ENCODE results near the gene DPF3. TPM values are rescaled to one million over a fixed set of nuclear protein-coding genes. Genes with fewer than 3 reads are reported as not detected.

DPF3 gene
- polyA plus RNA-seq, 2 of the 4 experiments (the other 2 are of a cell fraction), result 0.05 to 0.09 TPM

DNA sequence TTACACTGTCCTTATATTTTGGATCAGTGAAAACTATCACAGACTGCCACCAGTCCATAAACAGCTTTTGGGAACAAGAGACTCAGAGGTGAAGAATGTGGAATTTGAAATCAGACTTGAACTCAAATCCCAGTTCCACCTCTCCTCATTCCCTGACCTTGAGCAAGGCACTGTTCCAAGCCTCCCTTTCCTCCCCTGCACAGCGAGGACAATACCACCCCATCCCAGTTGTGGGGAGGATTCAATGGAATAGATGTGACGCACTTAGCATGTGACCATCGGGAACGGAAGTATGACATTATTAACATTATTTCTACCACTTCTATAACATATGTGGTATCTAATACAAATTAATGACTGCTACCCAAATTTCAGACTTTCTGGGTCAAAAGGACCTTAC lies 63.5 kb downstream of the DPF3 start:
- H3K27ac ChIP-seq, result no peak overlapping the region
- POLR2A ChIA-PET, result no interaction called here
- DNase-seq (ENCODE audit: low read depth in 1 of 2, low spot score in 1 of 2), result no peak
- no peak overlapping the region for H3K4me3 ChIP-seq
- no peak for FAIRE-seq
- CTCF ChIA-PET, result interaction anchor here (1.9 kb wide), 1 partner anchor 316 kb away, joined by 7 read pairs; no protein-coding TSS in a partner anchor
- no peaks in the 10 kb centered on the region for H3K9me3 ChIP-seq
- ATAC-seq, result no peak
- no peaks in the 10 kb centered on the region for H3K4me1 ChIP-seq
- TF ChIP-seq, protein P1, sequence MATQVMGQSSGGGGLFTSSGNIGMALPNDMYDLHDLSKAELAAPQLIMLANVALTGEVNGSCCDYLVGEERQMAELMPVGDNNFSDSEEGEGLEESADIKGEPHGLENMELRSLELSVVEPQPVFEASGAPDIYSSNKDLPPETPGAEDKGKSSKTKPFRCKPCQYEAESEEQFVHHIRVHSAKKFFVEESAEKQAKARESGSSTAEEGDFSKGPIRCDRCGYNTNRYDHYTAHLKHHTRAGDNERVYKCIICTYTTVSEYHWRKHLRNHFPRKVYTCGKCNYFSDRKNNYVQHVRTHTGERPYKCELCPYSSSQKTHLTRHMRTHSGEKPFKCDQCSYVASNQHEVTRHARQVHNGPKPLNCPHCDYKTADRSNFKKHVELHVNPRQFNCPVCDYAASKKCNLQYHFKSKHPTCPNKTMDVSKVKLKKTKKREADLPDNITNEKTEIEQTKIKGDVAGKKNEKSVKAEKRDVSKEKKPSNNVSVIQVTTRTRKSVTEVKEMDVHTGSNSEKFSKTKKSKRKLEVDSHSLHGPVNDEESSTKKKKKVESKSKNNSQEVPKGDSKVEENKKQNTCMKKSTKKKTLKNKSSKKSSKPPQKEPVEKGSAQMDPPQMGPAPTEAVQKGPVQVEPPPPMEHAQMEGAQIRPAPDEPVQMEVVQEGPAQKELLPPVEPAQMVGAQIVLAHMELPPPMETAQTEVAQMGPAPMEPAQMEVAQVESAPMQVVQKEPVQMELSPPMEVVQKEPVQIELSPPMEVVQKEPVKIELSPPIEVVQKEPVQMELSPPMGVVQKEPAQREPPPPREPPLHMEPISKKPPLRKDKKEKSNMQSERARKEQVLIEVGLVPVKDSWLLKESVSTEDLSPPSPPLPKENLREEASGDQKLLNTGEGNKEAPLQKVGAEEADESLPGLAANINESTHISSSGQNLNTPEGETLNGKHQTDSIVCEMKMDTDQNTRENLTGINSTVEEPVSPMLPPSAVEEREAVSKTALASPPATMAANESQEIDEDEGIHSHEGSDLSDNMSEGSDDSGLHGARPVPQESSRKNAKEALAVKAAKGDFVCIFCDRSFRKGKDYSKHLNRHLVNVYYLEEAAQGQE (IDR thresholded peaks at IDR 0.05), result no peak
- TF ChIP-seq BCL3 (IDR thresholded peaks at IDR 0.05) (no peak), HDAC2 (IDR thresholded peaks at IDR 0.05) (no peak), RAD21 (conservative IDR thresholded peaks at IDR 0.05 in 1 of 2, IDR thresholded peaks at IDR 0.05 in 1 of 2) (no peak)
- 68% methylated on average over 4 of the region's 4 CpGs for WGBS (ENCODE audit: missing lambda C conversion rate)
- no peak overlapping the region for H3K4me2 ChIP-seq

GRCh38 chr14:72828604-72829003 lies 65.3 kb downstream of the DPF3 start:
- 33% methylated on average over 5 of the region's 5 CpGs for whole genome bisulfite sequencing (ENCODE audit: missing lambda C conversion rate)
- no peak overlapping the region for H3K4me2 ChIP-seq
- ChIA-PET CTCF (no interaction called here), POLR2A (no interaction called here)
- H3K27ac ChIP-seq, result no peak overlapping the region
- no peaks in the 10 kb centered on the region for H3K4me1 ChIP-seq
- no peaks in the 10 kb centered on the region for H3K9me3 ChIP-seq
- no peak for DNase-seq (ENCODE audit: low read depth in 1 of 2, low spot score in 1 of 2)
- no peak for TF ChIP-seq CBX8 (IDR thresholded peaks at IDR 0.05)
- TF ChIP-seq, protein P2, sequence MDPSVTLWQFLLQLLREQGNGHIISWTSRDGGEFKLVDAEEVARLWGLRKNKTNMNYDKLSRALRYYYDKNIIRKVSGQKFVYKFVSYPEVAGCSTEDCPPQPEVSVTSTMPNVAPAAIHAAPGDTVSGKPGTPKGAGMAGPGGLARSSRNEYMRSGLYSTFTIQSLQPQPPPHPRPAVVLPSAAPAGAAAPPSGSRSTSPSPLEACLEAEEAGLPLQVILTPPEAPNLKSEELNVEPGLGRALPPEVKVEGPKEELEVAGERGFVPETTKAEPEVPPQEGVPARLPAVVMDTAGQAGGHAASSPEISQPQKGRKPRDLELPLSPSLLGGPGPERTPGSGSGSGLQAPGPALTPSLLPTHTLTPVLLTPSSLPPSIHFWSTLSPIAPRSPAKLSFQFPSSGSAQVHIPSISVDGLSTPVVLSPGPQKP (IDR thresholded peaks at IDR 0.05; ENCODE audit: low read depth, low read length), result no peak
- TF ChIP-seq PHF8 (IDR thresholded peaks at IDR 0.05; ENCODE audit: borderline replicate concordance, low read depth), result no peak
- no peak for TF ChIP-seq HOXB5 (CRISPR knock-in tag; IDR thresholded peaks at IDR 0.05)
- no peak for TF ChIP-seq KDM5A (IDR thresholded peaks at IDR 0.05)
- TF ChIP-seq MAZ (IDR thresholded peaks at IDR 0.05; ENCODE audit: borderline replicate concordance, low read depth, low read length), result no peak
- no peak for TF ChIP-seq POLR2A (IDR thresholded peaks at IDR 0.05; ENCODE audit: low read length)
- no peak for TF ChIP-seq RNF2 (IDR thresholded peaks at IDR 0.05; ENCODE audit: borderline replicate concordance, low read depth)
- no peak for TF ChIP-seq FOSL2 (IDR thresholded peaks at IDR 0.05)
- TF ChIP-seq FOSL2 (CRISPR knock-in tag; IDR thresholded peaks at IDR 0.05), result no peak
- TF ChIP-seq CHD2 (IDR thresholded peaks at IDR 0.05; ENCODE audit: low read length, partially characterized antibody), result no peak
- TF ChIP-seq EHMT2 (IDR thresholded peaks at IDR 0.05; ENCODE audit: low read depth), result no peak
- TF ChIP-seq, protein P3, sequence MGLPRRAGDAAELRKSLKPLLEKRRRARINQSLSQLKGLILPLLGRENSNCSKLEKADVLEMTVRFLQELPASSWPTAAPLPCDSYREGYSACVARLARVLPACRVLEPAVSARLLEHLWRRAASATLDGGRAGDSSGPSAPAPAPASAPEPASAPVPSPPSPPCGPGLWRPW (IDR thresholded peaks at IDR 0.05), result no peak
- TF ChIP-seq HDAC2 (IDR thresholded peaks at IDR 0.05), result no peak
- no peak overlapping the region for H3K4me3 ChIP-seq
- FAIRE-seq, result no peak
- no peak for ATAC-seq

GRCh38 chr14:72826039-72826438 lies 67.9 kb downstream of the DPF3 start:
- 63% methylated on average over 4 of the region's 4 CpGs for WGBS (ENCODE audit: missing lambda C conversion rate)
- no peak for ATAC-seq

More at GRCh38 chr14:72826039-72826438, 67.9 kb downstream of the DPF3 start:
- TF ChIP-seq HEYL (CRISPR knock-in tag; IDR thresholded peaks at IDR 0.05) (no peak), CHD2 (IDR thresholded peaks at IDR 0.05; ENCODE audit: low read length, partially characterized antibody) (no peak), PBX3 (IDR thresholded peaks at IDR 0.05) (no peak), ZFP36 (IDR thresholded peaks at IDR 0.05; ENCODE audit: borderline replicate concordance, partially characterized antibody) (no peak), CTCF (IDR thresholded peaks at IDR 0.05) (no peak)
- TF ChIP-seq, protein P3 (IDR thresholded peaks at IDR 0.05), result no peak
- H3K27ac ChIP-seq, result no peak overlapping the region
- FAIRE-seq (no peak), DNase-seq (ENCODE audit: low read depth in 1 of 2, low spot score in 1 of 2) (no peak)
- H3K4me1 ChIP-seq, result no peaks in the 10 kb centered on the region
- H3K9me3 ChIP-seq, result no peaks in the 10 kb centered on the region
- no peak overlapping the region for H3K4me2 ChIP-seq
- no peak overlapping the region for H3K4me3 ChIP-seq
- ChIA-PET CTCF (interaction anchor here (1.6 kb wide), 1 partner anchor 78 kb away, joined by 3 read pairs; no protein-coding TSS in a partner anchor), POLR2A (no interaction called here)

Measured in A549 (cell line).